Measurements from ENCODE around the gene FKBP9.
"Not testable (repeated sequence)": the region's sequence is repeated elsewhere in the genome, so short reads cannot be mapped to it uniquely, and the experiment has no call there.

DNA sequence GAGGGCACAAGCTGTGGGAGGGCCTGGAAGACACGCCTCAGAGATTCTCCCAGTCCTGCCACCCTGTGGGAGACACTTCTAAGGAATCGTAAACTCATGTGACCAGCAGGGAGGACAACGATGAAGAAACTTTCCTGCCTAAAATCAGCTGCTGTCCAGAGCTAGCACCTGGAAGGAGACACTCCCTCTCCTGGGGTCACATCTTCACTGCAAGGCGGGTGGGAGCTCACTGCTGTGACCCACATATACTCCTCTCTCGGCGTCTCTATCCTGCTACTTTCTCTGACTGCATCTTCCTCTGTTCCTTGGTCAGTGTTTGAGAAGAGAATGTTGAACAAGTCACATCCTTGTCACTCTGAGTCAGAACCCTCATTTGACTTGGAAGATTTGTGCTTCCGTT, 40.2 kb upstream of the FKBP9 start:
- TF ChIP-seq, protein P1, sequence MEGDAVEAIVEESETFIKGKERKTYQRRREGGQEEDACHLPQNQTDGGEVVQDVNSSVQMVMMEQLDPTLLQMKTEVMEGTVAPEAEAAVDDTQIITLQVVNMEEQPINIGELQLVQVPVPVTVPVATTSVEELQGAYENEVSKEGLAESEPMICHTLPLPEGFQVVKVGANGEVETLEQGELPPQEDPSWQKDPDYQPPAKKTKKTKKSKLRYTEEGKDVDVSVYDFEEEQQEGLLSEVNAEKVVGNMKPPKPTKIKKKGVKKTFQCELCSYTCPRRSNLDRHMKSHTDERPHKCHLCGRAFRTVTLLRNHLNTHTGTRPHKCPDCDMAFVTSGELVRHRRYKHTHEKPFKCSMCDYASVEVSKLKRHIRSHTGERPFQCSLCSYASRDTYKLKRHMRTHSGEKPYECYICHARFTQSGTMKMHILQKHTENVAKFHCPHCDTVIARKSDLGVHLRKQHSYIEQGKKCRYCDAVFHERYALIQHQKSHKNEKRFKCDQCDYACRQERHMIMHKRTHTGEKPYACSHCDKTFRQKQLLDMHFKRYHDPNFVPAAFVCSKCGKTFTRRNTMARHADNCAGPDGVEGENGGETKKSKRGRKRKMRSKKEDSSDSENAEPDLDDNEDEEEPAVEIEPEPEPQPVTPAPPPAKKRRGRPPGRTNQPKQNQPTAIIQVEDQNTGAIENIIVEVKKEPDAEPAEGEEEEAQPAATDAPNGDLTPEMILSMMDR (conservative IDR thresholded peaks at IDR 0.05; ENCODE audit: low read depth, low read length) = not testable (repeated sequence)
- TF ChIP-seq EZH2 (IDR thresholded peaks at IDR 0.05; ENCODE audit: borderline replicate concordance, low read depth, low read length, poor library complexity, severe bottlenecking) = not testable (repeated sequence)
